ENCODE data around the gene DYNLL2. TPM values are rescaled to one million over a fixed set of nuclear protein-coding genes. Genes with fewer than 3 reads are reported as not detected.
"Not testable (repeated sequence)": the region's sequence is repeated elsewhere in the genome, so short reads cannot be mapped to it uniquely, and the experiment has no call there.

Gene DYNLL2
- polyA plus RNA-seq, 1 experiment = 13.1 TPM

- no peak overlapping the region for H3K4me3 ChIP-seq (ENCODE audit: low read depth, low read length)
- H3K27me3 ChIP-seq (ENCODE audit: control insufficient read depth, insufficient read depth, low read length) = peaks cover 8% of the 10 kb centered on the region
- TF ChIP-seq CTCF (IDR thresholded peaks at IDR 0.05; ENCODE audit: insufficient read depth, low read depth, low read length) = peak; percentile 45
- no peaks in the 10 kb centered on the region for H3K36me3 ChIP-seq (ENCODE audit: control insufficient read depth, insufficient read depth, low read length)
- ChIA-PET CTCF (interaction anchor here (0.7 to 0.9 kb wide), 3 partner anchors 24 to 137 kb away, joined by 3 read pairs; no protein-coding TSS in a partner anchor), POLR2A (interaction anchor here (0.6 kb wide), 1 partner anchor 301 kb away, joined by 6 read pairs; no protein-coding TSS in a partner anchor)
- DNase-seq (ENCODE audit: low read depth) = no peak
Observed at GRCh38 chr17:58136669-58137279, 53.6 kb downstream of the DYNLL2 start.

- Histone ChIP-seq H3K4me3 (ENCODE audit: low read depth, low read length) (no peak overlapping the region), H3K36me3 (ENCODE audit: control insufficient read depth, insufficient read depth, low read length) (no peaks in the 10 kb centered on the region), H3K27me3 (ENCODE audit: control insufficient read depth, insufficient read depth, low read length) (peaks cover 2% of the 10 kb centered on the region; the same call in 1 of the 2 replicates)
- ChIA-PET CTCF (no interaction called here), POLR2A (interaction anchor here (0.6 kb wide), 1 partner anchor 512 kb away, joined by 9 read pairs; no protein-coding TSS in a partner anchor)
- TF ChIP-seq CTCF (IDR thresholded peaks at IDR 0.05; ENCODE audit: insufficient read depth, low read depth, low read length) = no peak
- DNase-seq (ENCODE audit: low read depth) = no peak
Observed at GRCh38 chr17:58141505-58141904, 58.3 kb downstream of the DYNLL2 start.

GRCh38 chr17:58143335-58143734 is 60.1 kb downstream of the DYNLL2 start:
- H3K27me3 ChIP-seq (ENCODE audit: control insufficient read depth, insufficient read depth, low read length); DNase-seq (ENCODE audit: low read depth); POLR2A ChIA-PET; H3K4me3 ChIP-seq (ENCODE audit: low read depth, low read length); CTCF ChIA-PET; H3K36me3 ChIP-seq (ENCODE audit: control insufficient read depth, insufficient read depth, low read length): not testable (repeated sequence)

GRCh38 chr17:58144801-58145200 is 61.6 kb downstream of the DYNLL2 start:
- DNase-seq (ENCODE audit: low read depth) = no peak
- Histone ChIP-seq H3K4me3 (ENCODE audit: low read depth, low read length) (no peak overlapping the region), H3K36me3 (ENCODE audit: control insufficient read depth, insufficient read depth, low read length) (no peaks in the 10 kb centered on the region), H3K27me3 (ENCODE audit: control insufficient read depth, insufficient read depth, low read length) (peaks cover 1% of the 10 kb centered on the region)
- ChIA-PET POLR2A (no interaction called here), CTCF (no interaction called here)
- no peak for TF ChIP-seq CTCF (IDR thresholded peaks at IDR 0.05; ENCODE audit: insufficient read depth, low read depth, low read length)

Other genes with a start within 250 kb of the DYNLL2 start
- 33.7 and 34.1 TPM in 2 replicates for gene MRPS23, start 233.4 kb upstream of the DYNLL2 start, polyA plus RNA-seq (2011; rRNA removed)
- 27.3 and 48.5 TPM in 2 replicates for gene CUEDC1, start 128.0 kb upstream of the DYNLL2 start, polyA plus RNA-seq (2011; rRNA removed)
- gene VEZF1, start 95.2 kb upstream of the DYNLL2 start, polyA plus RNA-seq (2011; rRNA removed) = 27.3 and 30.2 TPM in 2 replicates
- 222 and 236 TPM in 2 replicates for gene SRSF1, start 76.2 kb upstream of the DYNLL2 start, polyA plus RNA-seq (2011; rRNA removed)
- gene OR4D1, start 65.0 kb downstream of the DYNLL2 start, polyA plus RNA-seq (2011; rRNA removed) = not detected in 2 replicates
- gene OR4D2, start 83.6 kb downstream of the DYNLL2 start, polyA plus RNA-seq (2011; rRNA removed) = not detected in 2 replicates
- gene EPX, start 109.3 kb downstream of the DYNLL2 start, polyA plus RNA-seq (2011; rRNA removed) = not detected in 2 replicates
- 11.6 and 14.1 TPM in 2 replicates for gene MKS1, start 135.8 kb downstream of the DYNLL2 start, polyA plus RNA-seq (2011; rRNA removed)
- 0.06 and 0.07 TPM in 2 replicates for gene LPO, start 155.2 kb downstream of the DYNLL2 start, polyA plus RNA-seq (2011; rRNA removed)
- gene MPO, start 197.5 kb downstream of the DYNLL2 start, polyA plus RNA-seq (2011; rRNA removed) = not detected in 2 replicates
- gene TSPOAP1, start 245.4 kb downstream of the DYNLL2 start, polyA plus RNA-seq (2011; rRNA removed) = 3.9 and 5.6 TPM in 2 replicates

Measured in BJ (cell line).